Right lobe of liver (tissue), 4 donors: ENCODE results near the gene GPR22.

Source experiments
- POLR2A ChIP-seq: fragments of 450-650 bp; IDR thresholded peaks from one replicate; pipeline ENCODE4 v1.6.1; 2017; ENCODE audit warnings: antibody characterized with exemption, mild to moderate bottlenecking
- TF ChIP-seq, protein P1 (sequence below), 4 donors: fragments of 200-600 bp in 3 of 4; fragments of 450-650 bp in 1 of 4; IDR thresholded peaks; one replicate each; pipeline versions ENCODE4 v1.5.1 to v1.8.0; 2016 to 2022; ENCODE audit warnings: antibody characterized with exemption in 4 of 4, mild to moderate bottlenecking in 2 of 4
- donor health status: DM: no; HTN: no; CAD: no.
- donor health status: DM: no; HTN: no; CAD: no.
- donor health status: DM: no; HTN: yes; CAD: no.

DNA sequence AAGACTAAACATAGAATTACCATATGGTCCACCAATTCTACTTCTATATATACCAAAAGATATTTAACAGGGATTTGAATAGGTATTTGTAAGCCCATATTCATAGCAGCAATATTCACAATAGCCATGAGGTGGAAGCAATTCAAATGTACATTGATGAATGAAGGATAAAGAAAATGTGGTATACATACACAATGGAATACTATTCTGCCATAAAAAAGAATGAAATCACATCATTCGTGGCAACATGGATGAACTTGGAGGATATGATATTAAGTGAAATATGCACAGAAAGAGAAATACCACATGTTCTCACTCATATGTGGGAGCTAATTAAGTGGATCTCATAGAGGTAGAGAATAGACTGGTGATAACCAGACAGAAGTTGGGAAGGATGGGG lies 34.1 kb upstream of the GPR22 start:
- TF ChIP-seq, protein P1, sequence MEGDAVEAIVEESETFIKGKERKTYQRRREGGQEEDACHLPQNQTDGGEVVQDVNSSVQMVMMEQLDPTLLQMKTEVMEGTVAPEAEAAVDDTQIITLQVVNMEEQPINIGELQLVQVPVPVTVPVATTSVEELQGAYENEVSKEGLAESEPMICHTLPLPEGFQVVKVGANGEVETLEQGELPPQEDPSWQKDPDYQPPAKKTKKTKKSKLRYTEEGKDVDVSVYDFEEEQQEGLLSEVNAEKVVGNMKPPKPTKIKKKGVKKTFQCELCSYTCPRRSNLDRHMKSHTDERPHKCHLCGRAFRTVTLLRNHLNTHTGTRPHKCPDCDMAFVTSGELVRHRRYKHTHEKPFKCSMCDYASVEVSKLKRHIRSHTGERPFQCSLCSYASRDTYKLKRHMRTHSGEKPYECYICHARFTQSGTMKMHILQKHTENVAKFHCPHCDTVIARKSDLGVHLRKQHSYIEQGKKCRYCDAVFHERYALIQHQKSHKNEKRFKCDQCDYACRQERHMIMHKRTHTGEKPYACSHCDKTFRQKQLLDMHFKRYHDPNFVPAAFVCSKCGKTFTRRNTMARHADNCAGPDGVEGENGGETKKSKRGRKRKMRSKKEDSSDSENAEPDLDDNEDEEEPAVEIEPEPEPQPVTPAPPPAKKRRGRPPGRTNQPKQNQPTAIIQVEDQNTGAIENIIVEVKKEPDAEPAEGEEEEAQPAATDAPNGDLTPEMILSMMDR (IDR thresholded peaks at IDR 0.05) = no peak
- no peak for TF ChIP-seq POLR2A
